D341Med (cell line): ENCODE measurements around the gene ITSN1.
"Not testable (repeated sequence)": the region's sequence is repeated elsewhere in the genome, so short reads cannot be mapped to it uniquely, and the experiment has no call there.

Experiments
- DNase-seq: peaks from one replicate; pipeline ENCODE4 v3.0.0; 2012; ENCODE audit warnings: low spot score

ITSN1 gene

GRCh38 chr21:33642027-33642895 lies at the start of gene ITSN1:
Gene ITSN1 (plus strand): TSS chr21:33642501. CDS start chr21:33718829, 76,328 bp downstream.
- DNase-seq: peak; percentile 94

GRCh38 chr21:33598051-33598450 lies 44.2 kb upstream of the ITSN1 start:
- no peak for DNase-seq

GRCh38 chr21:33608559-33608958 lies 33.7 kb upstream of the ITSN1 start:
- no peak for DNase-seq

GRCh38 chr21:33611006-33611744 lies 31.1 kb upstream of the ITSN1 start:
- DNase-seq: no peak

GRCh38 chr21:33617565-33617964 lies 24.7 kb upstream of the ITSN1 start:
- DNase-seq: not testable (repeated sequence)

- no peak for DNase-seq
Observed at GRCh38 chr21:33618407-33618806, 23.9 kb upstream of the ITSN1 start.

GRCh38 chr21:33619726-33620125 lies 22.6 kb upstream of the ITSN1 start:
- DNase-seq: no peak

GRCh38 chr21:33622253-33622652 lies 20.0 kb upstream of the ITSN1 start:
- DNase-seq: no peak

GRCh38 chr21:33626151-33626550 lies 16.1 kb upstream of the ITSN1 start:
- not testable (repeated sequence) for DNase-seq

- no peak for DNase-seq
Observed at GRCh38 chr21:33634254-33634653, 8.0 kb upstream of the ITSN1 start.

GRCh38 chr21:33640697-33641351 lies 1.5 kb upstream of the ITSN1 start:
- DNase-seq: peak; percentile 37

- peak; percentile 95 for DNase-seq
Observed at GRCh38 chr21:33641352-33642026, 812 bp upstream of the ITSN1 start, which contains the start of gene CRYZL1. Gene CRYZL1 (minus strand): TSS chr21:33641741. CDS start chr21:33631551, 10,190 bp downstream.

GRCh38 chr21:33642896-33643657 lies 776 bp downstream of the ITSN1 start:
- DNase-seq: peak; percentile 63

- peak; percentile 29 for DNase-seq
Observed at GRCh38 chr21:33643658-33644311, 1.5 kb downstream of the ITSN1 start.

- DNase-seq: no peak
Observed at GRCh38 chr21:33644383-33645074, 2.2 kb downstream of the ITSN1 start.

- no peak for DNase-seq
Observed at GRCh38 chr21:33645730-33646129, 3.4 kb downstream of the ITSN1 start.

GRCh38 chr21:33647587-33647986 lies 5.3 kb downstream of the ITSN1 start:
- DNase-seq: no peak

- DNase-seq: no peak
Observed at GRCh38 chr21:33648555-33648954, 6.3 kb downstream of the ITSN1 start.

- no peak for DNase-seq
Observed at GRCh38 chr21:33650230-33650629, 7.9 kb downstream of the ITSN1 start.

GRCh38 chr21:33650929-33651509 lies 8.7 kb downstream of the ITSN1 start:
- no peak for DNase-seq
